Stomach (tissue), 9 donors: ENCODE measurements around the gene MYCBPAP. TPM values are rescaled to one million over a fixed set of nuclear protein-coding genes. Genes with fewer than 3 reads are reported as not detected.

Experiments
- DNase-seq, 2 donors: peaks; one replicate each; pipeline versions ENCODE4 v3.0.0 to v3.0.0-alpha.2; 2013 to 2019
- H3K27ac ChIP-seq, 5 donors: fragments of 200-600 bp in 4 of 5; sonication (generic) in 4 of 5; one replicate each; pipeline ENCODE4 v1.5.1; 2013 to 2019; ENCODE audit warnings: mild to moderate bottlenecking in 1 of 5, moderate library complexity in 1 of 5
- H3K27me3 ChIP-seq, 3 donors: fragments of 200-600 bp; sonication (generic); one replicate each; pipeline ENCODE4 v1.5.1; 2017 to 2019; ENCODE audit warnings: mixed run types in 1 of 3
- H3K36me3 ChIP-seq, 4 donors: fragments of 200-600 bp; sonication (generic); 1 replicate in 3 of 4; 2 replicates in 1 of 4; pipeline ENCODE4 v1.5.1; 2016 to 2019
- H3K4me1 ChIP-seq, 4 donors: fragments of 200-600 bp; sonication (generic); one replicate each; pipeline ENCODE4 v1.5.1; 2016 to 2019
- H3K4me3 ChIP-seq, 4 donors: fragments of 200-600 bp; sonication (generic) in 3 of 4; one replicate each; pipeline ENCODE4 v1.5.1; 2016 to 2019; ENCODE audit warnings: mild to moderate bottlenecking in 1 of 4
- H3K9me3 ChIP-seq, 4 donors: fragments of 200-600 bp; sonication (generic); one replicate each; pipeline ENCODE4 v1.5.1; 2016 to 2019
- CTCF ChIP-seq, 7 experiments: fragments of 450-650 bp in 4 of 7; fragments of 200-600 bp in 3 of 7; sonication (generic) in 3 of 7; IDR thresholded peaks; one replicate each; pipeline ENCODE4 v1.5.1; 2016 to 2019; ENCODE audit warnings: antibody characterized with exemption in 7 of 7, control low read depth in 2 of 7, mild to moderate bottlenecking in 1 of 7
- EP300 ChIP-seq: sonication (generic); formaldehyde crosslinking; IDR thresholded peaks from one replicate; pipeline ENCODE4 v1.6.1; 2017; ENCODE audit warnings: antibody characterized with exemption
- POLR2A ChIP-seq, 4 donors: fragments of 450-650 bp; IDR thresholded peaks; one replicate each; pipeline ENCODE4 v1.6.1; 2016; ENCODE audit warnings: antibody characterized with exemption in 4 of 4, control low read depth in 2 of 4, mild to moderate bottlenecking in 1 of 4, moderate library complexity in 1 of 4
- POLR2AphosphoS5 ChIP-seq, 3 donors: sonication (generic); formaldehyde crosslinking; IDR thresholded peaks; one replicate each; pipeline ENCODE4 v1.6.1; 2016; ENCODE audit warnings: antibody characterized with exemption in 3 of 3
- WGBS, 5 donors: extraction: QIAGEN DNeasy Blood & Tissue Kit in 3 of 5; methylation state at CpG; one replicate each; pipeline versions ENCODE4 v1.1.5 to v1.1.7; 2013 to 2018; 5-methylcytosine and 5-hydroxymethylcytosine counted together
- intact Hi-C: fragments of 100-400 bp; cut with DNase I; formaldehyde crosslinking; loops from one replicate; pipeline ENCODE4 v1.15.1; 2023; ENCODE audit warnings: low total_unique reads
- polyA plus RNA-seq, 3 donors: library from polyadenylated mRNA; stranded (reverse); fragments of 200-250 nt; gene quantifications; one replicate each; pipeline ENCODE4 v1.2.3, GENCODE V29; 2013
- total RNA-seq, 5 donors: library from RNA; depleted of rRNA; stranded (reverse); fragments of >200 nt; gene quantifications; one replicate each; pipeline versions ENCODE4 v1.1.0 to v1.2.3, GENCODE V29; 2014 to 2016
- donor health status: healthy with polysubstance abuse.
- donor health status: Bipolar disorder and iron deficiency.
- donor health status: healthy.

MYCBPAP gene
- total and polyA plus RNA-seq, 8 donors: 0.25 to 2.7 (median 1.1) TPM; not detected in 3

GRCh38 chr17:50487213-50488096 lies 20.8 kb upstream of the MYCBPAP start:
- 70 to 76% (median 74%) methylated on average over 17 of the region's 17 CpGs for WGBS, 5 donors
- H3K27ac ChIP-seq: no peak overlapping the region
- no peak overlapping the region for H3K4me3 ChIP-seq
- DNase-seq: peak in 1 of 2 donors; percentile 45
- H3K9me3 ChIP-seq: no peaks in the 10 kb centered on the region
- intact Hi-C loops: loop anchor here (10.0 kb wide), 1 partner anchor 47 kb away; the partner anchor contains the start of gene EPN3
- H3K4me1 ChIP-seq: peaks cover 0 to 12% (median 9%) of the 10 kb centered on the region in 4 donors
- TF ChIP-seq POLR2A (IDR thresholded peaks at IDR 0.05) (no peak), CTCF (IDR thresholded peaks at IDR 0.05) (no peak), EP300 (no peak), POLR2AphosphoS5 (IDR thresholded peaks at IDR 0.05) (no peak)
- peaks cover 25 to 56% (median 45%) of the 10 kb centered on the region in 4 donors for H3K36me3 ChIP-seq
- H3K27me3 ChIP-seq: no peaks in the 10 kb centered on the region

GRCh38 chr17:50488880-50489279 lies 19.4 kb upstream of the MYCBPAP start:
- Histone ChIP-seq H3K27me3 (no peaks in the 10 kb centered on the region), H3K4me3 (no peak overlapping the region), H3K27ac (no peak overlapping the region), H3K36me3 (peaks cover 17 to 48% (median 36%) of the 10 kb centered on the region in 4 donors), H3K4me1 (no peaks in the 10 kb centered on the region), H3K9me3 (no peaks in the 10 kb centered on the region)
- no peak for TF ChIP-seq EP300
- TF ChIP-seq POLR2A (IDR thresholded peaks at IDR 0.05): no peak
- TF ChIP-seq CTCF (IDR thresholded peaks at IDR 0.05): no peak
- TF ChIP-seq POLR2AphosphoS5 (IDR thresholded peaks at IDR 0.05): no peak
- WGBS, 5 donors: 91 to 100% (median 93%) methylated on average over 2 of the region's 2 CpGs
- no peak for DNase-seq
- intact Hi-C loops: loop anchor here (10.0 kb wide), 1 partner anchor 46 kb away; the partner anchor contains the start of gene EPN3

GRCh38 chr17:50491505-50491904 lies 16.7 kb upstream of the MYCBPAP start:
- peaks cover 0 to 22% (median 11%) of the 10 kb centered on the region in 4 donors for H3K36me3 ChIP-seq
- H3K4me1 ChIP-seq: no peaks in the 10 kb centered on the region
- intact Hi-C loops: no loop called here
- no peaks in the 10 kb centered on the region for H3K27me3 ChIP-seq
- TF ChIP-seq EP300 (no peak), POLR2A (IDR thresholded peaks at IDR 0.05) (no peak), CTCF (IDR thresholded peaks at IDR 0.05) (no peak), POLR2AphosphoS5 (IDR thresholded peaks at IDR 0.05) (no peak)
- no peak overlapping the region for H3K4me3 ChIP-seq
- no peak overlapping the region for H3K27ac ChIP-seq
- no peak for DNase-seq
- whole genome bisulfite sequencing, 5 donors: 57 to 67% (median 67%) methylated on average over 1 of the region's 1 CpG
- no peaks in the 10 kb centered on the region for H3K9me3 ChIP-seq

GRCh38 chr17:50492214-50492613 lies 16.0 kb upstream of the MYCBPAP start:
- Histone ChIP-seq H3K36me3 (peaks cover 0 to 16% (median 6%) of the 10 kb centered on the region in 4 donors), H3K4me1 (no peaks in the 10 kb centered on the region), H3K9me3 (no peaks in the 10 kb centered on the region), H3K27ac (no peak overlapping the region), H3K4me3 (no peak overlapping the region), H3K27me3 (no peaks in the 10 kb centered on the region)
- 79 to 85% (median 81%) methylated on average over 6 to 8 of the region's 8 CpGs for WGBS, 5 donors
- intact Hi-C loops: no loop called here
- no peak for DNase-seq
- TF ChIP-seq POLR2AphosphoS5 (IDR thresholded peaks at IDR 0.05) (no peak), CTCF (IDR thresholded peaks at IDR 0.05) (no peak), EP300 (no peak), POLR2A (IDR thresholded peaks at IDR 0.05) (no peak)
